ENCODE measurements around the gene ST3GAL3.

Gene ST3GAL3

DNA sequence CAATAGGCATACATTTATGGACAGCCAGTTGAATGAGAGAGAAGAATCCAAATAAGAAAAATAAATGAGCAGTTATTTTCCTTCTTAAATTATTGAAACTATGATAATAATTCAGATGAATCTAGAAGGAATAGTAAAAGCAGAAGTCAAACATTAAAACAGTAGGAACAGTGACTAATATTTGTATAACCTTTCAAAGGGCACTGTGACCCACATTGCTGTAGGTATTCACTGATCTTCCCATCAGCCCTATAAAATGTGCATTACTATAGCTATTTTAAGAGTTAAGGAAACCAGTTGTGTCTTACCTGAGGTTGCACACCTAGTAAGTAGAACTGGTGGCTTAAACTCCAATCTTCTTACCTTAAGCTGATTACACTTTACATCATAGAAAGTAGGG lies 123.5 kb downstream of the ST3GAL3 start:
- H3K4ac ChIP-seq (ENCODE audit: low read depth, low read length): no peak overlapping the region
- no peak overlapping the region for H3K14ac ChIP-seq (ENCODE audit: low read length)
- peaks cover 7% of the 10 kb centered on the region for H3K79me1 ChIP-seq (ENCODE audit: low read length)
- H3K9ac ChIP-seq (ENCODE audit: low read length): no peak overlapping the region
- H2AK5ac ChIP-seq (ENCODE audit: low read length): no peak overlapping the region
- H3K4me1 ChIP-seq (ENCODE audit: control insufficient read depth in 1 of 2, insufficient read depth in 2 of 2, low read length in 2 of 2): peaks cover 17 to 20% of the 10 kb centered on the region in 2 experiments
- H2BK12ac ChIP-seq (ENCODE audit: low read length): no peak overlapping the region
- no peak overlapping the region for H2AFZ ChIP-seq (ENCODE audit: insufficient read depth, low read length, poor library complexity)
- no peak overlapping the region for H3K18ac ChIP-seq (ENCODE audit: low read length)
- H3K4me3 ChIP-seq (ENCODE audit: low read depth, low read length): no peak overlapping the region
- H2BK120ac ChIP-seq (ENCODE audit: insufficient read depth, low read length, poor library complexity): no peak overlapping the region
- H4K12ac ChIP-seq (ENCODE audit: low read depth, low read length): no peak overlapping the region
- peaks cover 2% of the 10 kb centered on the region for H3K9me3 ChIP-seq (ENCODE audit: insufficient read depth, low read depth, low read length)
- no peak for DNase-seq
- H3K4me2 ChIP-seq (ENCODE audit: low read length): no peak overlapping the region
- peaks cover 0 to 2% of the 10 kb centered on the region in 2 experiments for H3K36me3 ChIP-seq (ENCODE audit: control insufficient read depth in 1 of 2, insufficient read depth in 2 of 2, low read length in 2 of 2)
- no peak overlapping the region for H4K91ac ChIP-seq (ENCODE audit: low read depth, low read length)
- no peak overlapping the region for H3K23ac ChIP-seq (ENCODE audit: low read length)
- H3K79me2 ChIP-seq (ENCODE audit: control insufficient read depth, insufficient read depth, low read length, poor library complexity): peaks cover 5% of the 10 kb centered on the region
- no peaks in the 10 kb centered on the region for H3K27me3 ChIP-seq (ENCODE audit: insufficient read depth, low read length)
- H3K27ac ChIP-seq (ENCODE audit: low read depth, low read length): no peak overlapping the region
- H2BK5ac ChIP-seq (ENCODE audit: low read depth, low read length, poor library complexity): no peak overlapping the region
- H4K8ac ChIP-seq (ENCODE audit: low read depth, low read length): no peak overlapping the region

DNA sequence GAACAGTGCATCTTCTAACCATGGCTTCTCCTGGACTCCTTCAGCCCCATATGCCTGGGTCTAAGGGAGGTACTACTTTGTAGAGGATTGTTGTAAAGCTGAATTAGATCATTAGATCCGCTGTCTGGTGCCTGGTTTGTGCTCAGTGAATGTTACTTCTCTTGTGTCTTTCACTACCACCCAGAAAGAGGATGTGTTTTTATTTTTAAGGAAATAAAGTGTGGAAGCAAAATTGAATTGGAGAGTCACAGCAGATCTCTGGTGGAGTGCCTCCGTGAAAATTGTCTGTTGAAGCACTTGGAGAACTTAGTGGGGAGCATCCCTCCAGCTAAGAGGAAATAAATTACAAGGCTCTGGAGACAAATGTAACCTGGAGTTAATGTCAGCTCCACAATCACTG lies 124.5 kb downstream of the ST3GAL3 start:
- H3K79me1 ChIP-seq (ENCODE audit: low read length): peaks cover 7% of the 10 kb centered on the region
- WGBS (ENCODE audit: extremely low coverage, insufficient coverage, insufficient read length): no CpG with 5 or more reads among the region's 2 CpGs

GRCh38 chr1:43832255-43832654 lies 124.9 kb downstream of the ST3GAL3 start:
- H4K12ac ChIP-seq (ENCODE audit: low read depth, low read length): no peak overlapping the region
- H4K91ac ChIP-seq (ENCODE audit: low read depth, low read length): no peak overlapping the region
- peaks cover 7% of the 10 kb centered on the region for H3K79me1 ChIP-seq (ENCODE audit: low read length)
- H3K27ac ChIP-seq (ENCODE audit: low read depth, low read length): no peak overlapping the region
- no peak overlapping the region for H2BK120ac ChIP-seq (ENCODE audit: insufficient read depth, low read length, poor library complexity)
- H2AFZ ChIP-seq (ENCODE audit: insufficient read depth, low read length, poor library complexity): no peak overlapping the region
- no peak overlapping the region for H3K4ac ChIP-seq (ENCODE audit: low read depth, low read length)
- no peak overlapping the region for H2BK5ac ChIP-seq (ENCODE audit: low read depth, low read length, poor library complexity)
- no peaks in the 10 kb centered on the region for H3K27me3 ChIP-seq (ENCODE audit: insufficient read depth, low read length)
- H3K9ac ChIP-seq (ENCODE audit: low read length): no peak overlapping the region
- no peak overlapping the region for H3K4me3 ChIP-seq (ENCODE audit: low read depth, low read length)
- peak; percentile 68 to 87 for DNase-seq
- H3K4me1 ChIP-seq (ENCODE audit: control insufficient read depth in 1 of 2, insufficient read depth in 2 of 2, low read length in 2 of 2): peaks cover 17 to 20% of the 10 kb centered on the region in 2 experiments
- WGBS (ENCODE audit: extremely low coverage, insufficient coverage, insufficient read length): no CpG with 5 or more reads among the region's 3 CpGs
- no peak overlapping the region for H3K23ac ChIP-seq (ENCODE audit: low read length)
- H3K14ac ChIP-seq (ENCODE audit: low read length): no peak overlapping the region
- peaks cover 2% of the 10 kb centered on the region for H3K9me3 ChIP-seq (ENCODE audit: insufficient read depth, low read depth, low read length)
- no peak overlapping the region for H3K18ac ChIP-seq (ENCODE audit: low read length)
- no peak overlapping the region for H2BK12ac ChIP-seq (ENCODE audit: low read length)
- no peak overlapping the region for H4K8ac ChIP-seq (ENCODE audit: low read depth, low read length)
- H3K4me2 ChIP-seq (ENCODE audit: low read length): no peak overlapping the region
- peaks cover 0 to 2% of the 10 kb centered on the region in 2 experiments for H3K36me3 ChIP-seq (ENCODE audit: control insufficient read depth in 1 of 2, insufficient read depth in 2 of 2, low read length in 2 of 2)
- H3K79me2 ChIP-seq (ENCODE audit: control insufficient read depth, insufficient read depth, low read length, poor library complexity): peaks cover 5% of the 10 kb centered on the region
- no peak overlapping the region for H2AK5ac ChIP-seq (ENCODE audit: low read length)

More for the DNA sequence above, 124.5 kb downstream of the ST3GAL3 start:
- DNase-seq: no peak
- H3K9ac ChIP-seq (ENCODE audit: low read length): no peak overlapping the region
- H3K27ac ChIP-seq (ENCODE audit: low read depth, low read length): no peak overlapping the region
- H2BK5ac ChIP-seq (ENCODE audit: low read depth, low read length, poor library complexity): no peak overlapping the region
- peaks cover 0 to 2% of the 10 kb centered on the region in 2 experiments for H3K36me3 ChIP-seq (ENCODE audit: control insufficient read depth in 1 of 2, insufficient read depth in 2 of 2, low read length in 2 of 2)
- H3K4ac ChIP-seq (ENCODE audit: low read depth, low read length): no peak overlapping the region
- H4K91ac ChIP-seq (ENCODE audit: low read depth, low read length): no peak overlapping the region
- no peak overlapping the region for H3K4me3 ChIP-seq (ENCODE audit: low read depth, low read length)
- no peak overlapping the region for H4K12ac ChIP-seq (ENCODE audit: low read depth, low read length)
- no peaks in the 10 kb centered on the region for H3K27me3 ChIP-seq (ENCODE audit: insufficient read depth, low read length)
- peaks cover 2% of the 10 kb centered on the region for H3K9me3 ChIP-seq (ENCODE audit: insufficient read depth, low read depth, low read length)
- no peak overlapping the region for H3K23ac ChIP-seq (ENCODE audit: low read length)
- peaks cover 5% of the 10 kb centered on the region for H3K79me2 ChIP-seq (ENCODE audit: control insufficient read depth, insufficient read depth, low read length, poor library complexity)
- H2AFZ ChIP-seq (ENCODE audit: insufficient read depth, low read length, poor library complexity): no peak overlapping the region
- no peak overlapping the region for H3K4me2 ChIP-seq (ENCODE audit: low read length)
- no peak overlapping the region for H2BK120ac ChIP-seq (ENCODE audit: insufficient read depth, low read length, poor library complexity)
- H3K4me1 ChIP-seq (ENCODE audit: control insufficient read depth in 1 of 2, insufficient read depth in 2 of 2, low read length in 2 of 2): peaks cover 17 to 20% of the 10 kb centered on the region in 2 experiments
- H4K8ac ChIP-seq (ENCODE audit: low read depth, low read length): no peak overlapping the region
- H3K14ac ChIP-seq (ENCODE audit: low read length): no peak overlapping the region
- no peak overlapping the region for H2BK12ac ChIP-seq (ENCODE audit: low read length)
- no peak overlapping the region for H3K18ac ChIP-seq (ENCODE audit: low read length)
- H2AK5ac ChIP-seq (ENCODE audit: low read length): no peak overlapping the region

- H3K36me3 ChIP-seq (ENCODE audit: control insufficient read depth in 1 of 2, insufficient read depth in 2 of 2, low read length in 2 of 2): peaks cover 0 to 2% of the 10 kb centered on the region in 2 experiments
- peaks cover 5% of the 10 kb centered on the region for H3K79me2 ChIP-seq (ENCODE audit: control insufficient read depth, insufficient read depth, low read length, poor library complexity)
- no peak overlapping the region for H3K14ac ChIP-seq (ENCODE audit: low read length)
- peaks cover 17 to 20% of the 10 kb centered on the region in 2 experiments for H3K4me1 ChIP-seq (ENCODE audit: control insufficient read depth in 1 of 2, insufficient read depth in 2 of 2, low read length in 2 of 2)
- H3K4me2 ChIP-seq (ENCODE audit: low read length): no peak overlapping the region
- peak overlapping the region; percentile 19 for H4K91ac ChIP-seq (ENCODE audit: low read depth, low read length)
- no peak overlapping the region for H2AK5ac ChIP-seq (ENCODE audit: low read length)
- peaks cover 2% of the 10 kb centered on the region for H3K9me3 ChIP-seq (ENCODE audit: insufficient read depth, low read depth, low read length)
- H2BK12ac ChIP-seq (ENCODE audit: low read length): no peak overlapping the region
- H3K9ac ChIP-seq (ENCODE audit: low read length): no peak overlapping the region
- no peak overlapping the region for H3K18ac ChIP-seq (ENCODE audit: low read length)
- no peak overlapping the region for H3K27ac ChIP-seq (ENCODE audit: low read depth, low read length)
- no peak overlapping the region for H2BK120ac ChIP-seq (ENCODE audit: insufficient read depth, low read length, poor library complexity)
- H4K12ac ChIP-seq (ENCODE audit: low read depth, low read length): no peak overlapping the region
- no peak overlapping the region for H2BK5ac ChIP-seq (ENCODE audit: low read depth, low read length, poor library complexity)
- no peak for DNase-seq
- peaks cover 7% of the 10 kb centered on the region for H3K79me1 ChIP-seq (ENCODE audit: low read length)
- no peak overlapping the region for H3K4me3 ChIP-seq (ENCODE audit: low read depth, low read length)
- no CpG with 5 or more reads among the region's 1 CpG for WGBS (ENCODE audit: extremely low coverage, insufficient coverage, insufficient read length)
- no peak overlapping the region for H2AFZ ChIP-seq (ENCODE audit: insufficient read depth, low read length, poor library complexity)
- no peaks in the 10 kb centered on the region for H3K27me3 ChIP-seq (ENCODE audit: insufficient read depth, low read length)
- no peak overlapping the region for H3K4ac ChIP-seq (ENCODE audit: low read depth, low read length)
- no peak overlapping the region for H4K8ac ChIP-seq (ENCODE audit: low read depth, low read length)
- H3K23ac ChIP-seq (ENCODE audit: low read length): no peak overlapping the region
Observed at GRCh38 chr1:43832998-43833397, 125.7 kb downstream of the ST3GAL3 start.

All from trophoblast cell (in vitro differentiated cells and primary cell).